ENCODE measurements around the gene TBATA. TPM values are rescaled to one million over a fixed set of nuclear protein-coding genes. Genes with fewer than 3 reads are reported as not detected.

The TBATA gene
- total RNA-seq, 1 experiment from 2014 or later, result not detected

DNA sequence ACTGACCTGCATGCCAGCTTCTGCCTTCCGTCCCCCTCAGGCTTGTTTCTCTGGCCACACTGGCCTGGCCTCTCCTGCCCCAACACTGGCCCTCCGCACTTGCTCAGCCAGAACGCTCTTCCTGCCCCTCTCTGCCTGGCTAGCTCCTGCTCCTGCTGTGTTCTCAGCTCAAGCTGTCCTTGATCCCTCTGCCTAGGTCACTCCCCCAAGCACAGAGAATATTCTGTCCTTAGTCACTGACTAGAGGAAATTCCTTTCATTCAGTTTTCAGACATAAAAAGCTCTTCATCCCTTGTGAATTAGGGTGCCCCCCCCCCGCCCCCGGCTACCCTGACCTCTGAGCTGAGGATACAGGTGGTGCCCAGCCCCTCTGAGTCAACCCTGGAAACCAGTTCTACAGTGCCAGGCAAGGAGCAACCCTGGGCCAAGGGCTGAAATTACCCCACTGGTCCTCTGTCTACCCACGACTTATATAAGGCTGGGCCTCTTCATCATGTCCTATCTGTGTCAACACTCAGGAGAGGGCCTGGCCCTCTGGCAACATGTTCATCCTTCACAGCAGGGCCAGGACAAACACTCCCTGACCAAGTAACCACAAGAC is 23.9 kb upstream of the TBATA start:
- DNase-seq (ENCODE audit: low read depth), result no peak

DNA sequence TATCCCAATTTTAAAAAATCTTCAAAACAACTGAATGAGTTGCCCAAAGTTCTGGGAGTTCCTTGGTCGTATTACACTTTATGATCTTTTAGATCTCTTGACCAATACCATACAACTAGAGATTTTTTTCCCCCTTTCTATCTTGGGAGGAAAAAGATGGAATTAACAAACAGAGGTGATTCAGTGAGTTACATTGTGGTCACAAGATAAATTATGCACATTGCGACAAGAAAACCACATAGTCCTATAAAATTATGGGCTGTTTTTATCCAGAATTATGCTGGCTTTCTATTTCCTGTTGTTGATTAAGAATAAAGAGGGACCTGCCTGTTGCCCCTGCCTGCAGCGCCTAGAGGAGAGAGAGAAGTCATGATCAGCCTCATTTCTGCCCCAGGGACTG is 22.4 kb upstream of the TBATA start:
- DNase-seq (ENCODE audit: low read depth), result no peak

DNA sequence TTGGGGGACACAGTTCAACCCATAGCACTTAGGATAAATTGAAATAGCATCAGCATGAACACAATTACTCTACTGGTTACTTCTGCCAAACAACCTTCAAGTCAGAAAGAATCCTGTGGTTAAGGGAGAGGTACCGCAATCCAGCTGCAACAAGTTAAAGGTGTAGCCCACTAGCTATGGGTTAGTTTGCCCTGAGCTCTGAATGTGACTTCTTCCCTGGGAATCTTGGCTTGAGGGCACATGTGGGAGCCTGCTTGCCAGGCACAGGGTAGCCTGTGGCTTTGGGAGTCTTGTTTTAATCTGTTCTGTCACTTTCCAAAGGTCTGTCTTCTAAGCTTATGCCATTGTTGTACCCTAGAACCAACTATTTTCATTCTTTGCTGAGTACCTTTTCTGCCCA is 21.7 kb upstream of the TBATA start:
- DNase-seq (ENCODE audit: low read depth), result no peak

DNA sequence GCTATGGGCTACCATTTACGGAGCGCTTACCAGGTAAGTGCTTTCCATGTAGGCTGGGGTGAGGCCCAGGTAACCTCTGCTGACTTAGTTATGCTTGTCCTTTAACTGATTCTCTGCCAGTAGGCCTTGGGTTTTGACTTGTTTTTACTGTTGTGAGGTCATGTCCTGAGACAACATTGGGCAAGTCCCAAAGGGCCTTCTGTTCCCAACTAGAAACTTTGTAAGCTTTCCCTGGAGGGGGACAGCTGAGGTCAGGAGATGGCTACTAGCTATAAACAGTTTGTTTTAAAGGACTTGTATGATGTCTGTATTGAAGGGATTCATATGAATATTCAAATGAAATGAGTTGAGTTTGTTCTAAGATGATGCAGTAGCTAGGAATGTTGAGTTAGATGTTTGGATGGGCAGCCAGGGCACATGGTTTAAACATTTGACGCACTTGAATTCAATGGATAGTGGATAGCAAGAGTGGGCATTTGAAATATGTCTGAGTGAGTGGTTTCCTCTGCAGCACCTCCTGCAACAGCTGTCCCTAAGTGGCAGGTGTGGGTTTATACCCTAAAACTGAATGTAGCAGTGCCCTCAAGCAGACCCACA is 20.5 kb upstream of the TBATA start:
- no peak for DNase-seq (ENCODE audit: low read depth)

DNA sequence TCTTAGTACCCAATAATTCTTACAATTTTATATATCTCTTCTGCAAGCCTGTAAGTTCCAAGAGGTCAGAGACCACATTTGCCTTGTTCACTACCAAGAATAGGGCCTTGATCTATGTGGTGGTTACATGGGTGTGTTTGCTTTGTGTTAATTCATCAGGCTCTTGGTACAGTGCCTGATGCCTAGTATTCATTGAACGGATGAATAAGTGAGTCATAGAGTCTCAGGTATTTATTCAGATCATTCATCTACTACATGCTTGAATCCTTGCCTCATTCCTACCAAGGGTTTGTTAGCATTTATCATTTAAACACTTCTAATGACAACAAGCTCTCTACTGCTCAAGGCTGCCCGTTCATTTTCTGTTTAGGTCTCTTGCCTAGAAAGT is 19.2 kb upstream of the TBATA start:
- DNase-seq (ENCODE audit: low read depth), result no peak

DNA sequence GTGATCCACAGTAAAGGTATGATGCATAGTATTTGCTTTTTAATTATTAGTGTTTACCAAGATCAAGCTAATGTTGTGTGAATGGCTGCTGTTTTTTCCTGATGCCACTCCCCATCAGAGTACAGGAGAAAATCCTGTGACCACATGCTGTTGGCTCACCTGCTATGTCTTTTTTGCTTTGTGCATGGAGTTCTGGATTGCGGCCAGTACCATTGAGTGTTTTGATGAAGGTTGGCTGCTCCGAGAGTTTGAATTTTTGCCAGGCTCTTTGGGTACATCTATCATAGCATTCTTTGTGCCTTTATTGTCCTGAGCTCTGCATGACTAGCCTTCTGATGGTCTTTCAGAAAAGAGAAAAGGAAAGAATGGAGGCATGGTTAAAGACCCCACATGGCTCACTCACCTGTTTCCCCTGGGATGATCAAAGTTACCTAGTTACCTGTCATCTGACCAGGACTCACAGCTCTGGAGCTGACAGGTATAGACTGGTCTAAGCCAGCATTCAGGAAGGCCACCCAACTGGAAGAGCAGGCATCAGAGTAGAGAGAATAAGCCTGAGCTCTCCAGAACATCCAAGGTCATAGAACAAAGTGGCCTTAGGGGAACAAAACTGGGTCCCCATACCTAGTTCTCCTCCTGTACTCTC is 18.7 kb upstream of the TBATA start:
- no peak for DNase-seq (ENCODE audit: low read depth)

DNA sequence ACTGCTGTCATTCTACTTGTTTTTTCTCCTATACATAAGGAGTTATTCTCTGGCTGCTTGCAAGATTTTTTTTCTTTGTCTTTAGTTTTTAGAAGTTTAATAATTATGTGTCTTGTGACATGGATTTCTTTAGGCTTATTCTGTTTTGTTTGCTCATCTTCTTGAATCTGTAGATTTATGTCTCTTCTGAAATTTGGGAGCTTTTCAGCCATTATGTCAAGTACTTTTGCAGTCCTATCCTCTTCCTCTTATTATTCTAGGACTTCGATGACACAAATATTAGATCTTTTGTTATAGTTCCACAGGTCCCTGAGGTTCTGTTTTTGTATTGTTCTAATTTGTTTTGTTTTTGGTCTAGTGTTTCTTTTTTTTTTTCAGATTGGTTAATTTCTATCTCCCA is 16.7 kb upstream of the TBATA start:
- no peak for DNase-seq (ENCODE audit: low read depth)

DNA sequence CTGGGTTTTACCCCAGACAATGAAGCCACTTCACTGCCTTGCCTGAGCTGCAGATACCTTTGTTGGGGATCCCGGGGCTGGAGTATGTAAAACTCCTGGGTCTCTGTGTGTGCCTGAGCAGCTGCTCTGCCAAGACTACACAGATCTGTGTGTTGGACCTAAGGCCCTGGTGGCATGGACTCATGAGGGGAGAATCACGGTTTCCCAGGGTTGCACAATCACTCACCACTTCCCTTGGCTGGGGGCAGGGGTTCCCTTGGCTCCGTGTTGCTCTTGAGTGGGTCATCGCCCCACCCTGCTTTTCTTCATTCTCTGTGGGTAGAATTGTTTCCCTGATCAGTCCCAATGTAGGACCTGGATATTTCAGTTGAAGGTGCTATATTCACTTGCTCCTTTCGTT is 13.9 kb upstream of the TBATA start:
- DNase-seq (ENCODE audit: low read depth), result peak; percentile 18

DNA sequence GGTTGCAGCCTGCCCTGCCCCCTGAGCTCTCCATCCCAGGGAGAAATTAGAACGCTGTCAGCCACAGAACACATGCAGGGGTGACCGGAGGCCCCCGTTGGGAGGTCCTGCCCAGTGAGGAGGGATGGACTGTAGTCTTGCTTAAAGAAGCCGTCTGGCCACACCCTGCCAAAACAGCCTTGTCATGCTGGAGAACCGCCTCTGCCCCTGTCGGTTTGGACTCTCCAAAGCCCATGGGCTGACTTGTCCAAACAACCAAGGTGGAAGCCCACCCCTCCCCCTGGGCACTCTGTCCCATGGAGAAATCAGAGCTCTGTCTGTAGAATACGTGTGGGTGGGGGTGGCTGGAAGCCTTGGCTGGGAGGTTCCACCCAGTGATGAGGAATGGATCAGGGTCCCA is 12.7 kb upstream of the TBATA start:
- DNase-seq (ENCODE audit: low read depth), result no peak

DNA sequence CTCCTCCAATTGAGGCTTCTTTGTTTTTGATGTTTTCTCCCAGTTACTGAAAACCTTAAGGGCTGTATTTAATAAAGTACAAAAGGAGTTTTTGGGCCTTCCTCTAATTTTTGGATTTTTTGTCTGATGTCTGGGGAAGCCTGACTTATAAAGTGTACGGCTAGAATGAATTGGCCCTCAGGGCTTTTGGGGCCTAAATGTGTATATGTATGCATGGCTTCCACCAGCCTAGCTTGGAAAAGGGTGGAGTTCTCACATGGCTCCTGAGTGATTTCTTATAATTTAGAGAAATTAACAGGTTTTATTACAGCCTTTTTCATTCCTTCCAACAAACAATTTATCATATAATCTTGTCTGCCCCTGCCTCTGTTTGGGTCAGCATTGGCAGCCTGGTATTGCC is 10.4 kb upstream of the TBATA start:
- no peak for DNase-seq (ENCODE audit: low read depth)

DNA sequence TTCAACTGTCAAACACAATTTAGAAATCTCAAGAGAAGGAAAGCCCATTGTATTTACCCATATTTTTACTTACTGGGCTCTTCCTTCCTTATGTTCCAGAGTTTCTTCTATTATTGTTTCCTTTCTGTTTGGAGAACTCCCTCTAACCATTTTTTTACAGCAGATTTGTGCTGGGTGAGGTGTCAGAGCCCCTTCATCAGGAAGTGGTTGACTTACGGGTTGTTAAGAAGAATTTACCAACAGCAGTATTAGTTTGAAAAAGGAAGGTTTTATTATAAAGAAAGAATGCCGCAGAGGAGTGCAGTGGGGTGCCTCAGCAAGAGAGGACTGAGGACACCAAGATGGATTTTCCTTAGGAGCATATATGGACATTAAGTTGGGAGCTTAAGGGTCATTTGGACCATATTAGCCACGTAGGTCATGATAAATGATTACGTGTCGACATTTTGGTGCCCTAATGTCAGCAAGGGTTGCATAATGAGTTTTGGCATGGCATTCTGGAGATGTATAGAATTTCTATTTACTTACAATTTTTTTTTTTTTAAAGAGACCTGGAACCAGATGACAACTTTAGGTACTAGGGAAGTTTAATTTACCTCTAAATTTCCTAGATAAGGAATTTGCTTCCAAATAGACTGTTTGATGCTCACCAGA is 6.3 kb upstream of the TBATA start:
- no peak for DNase-seq (ENCODE audit: low read depth)

DNA sequence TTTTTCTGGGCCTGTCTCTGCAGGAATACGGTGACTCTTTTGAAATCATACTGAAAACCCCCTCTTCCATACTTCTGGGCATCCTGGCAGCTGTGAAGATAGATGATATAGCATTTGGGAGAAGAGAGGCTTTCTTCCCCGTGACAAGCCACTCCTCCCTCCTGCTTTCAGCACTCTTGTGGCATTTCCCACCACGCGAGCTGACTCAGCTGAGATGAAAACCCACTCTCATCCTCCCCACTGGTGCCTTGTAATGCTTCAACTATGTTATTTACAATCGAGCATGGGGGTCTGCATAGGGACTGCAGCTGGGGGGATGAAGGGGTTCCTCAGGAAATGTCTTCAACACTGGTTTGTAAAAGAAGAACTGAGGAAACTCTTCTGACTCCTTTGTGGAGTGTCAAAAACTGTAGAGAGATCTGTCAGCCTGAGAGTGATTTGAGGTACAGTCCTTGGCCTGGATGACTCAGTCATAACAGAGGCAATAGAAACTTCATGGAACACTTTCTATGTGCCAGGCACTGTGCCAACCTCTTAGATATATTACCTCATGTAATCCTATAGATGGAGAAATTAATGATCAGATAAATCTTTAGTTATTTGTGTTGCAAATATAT is 1.7 kb upstream of the TBATA start:
- peak; percentile 68 for DNase-seq (ENCODE audit: low read depth)

DNA sequence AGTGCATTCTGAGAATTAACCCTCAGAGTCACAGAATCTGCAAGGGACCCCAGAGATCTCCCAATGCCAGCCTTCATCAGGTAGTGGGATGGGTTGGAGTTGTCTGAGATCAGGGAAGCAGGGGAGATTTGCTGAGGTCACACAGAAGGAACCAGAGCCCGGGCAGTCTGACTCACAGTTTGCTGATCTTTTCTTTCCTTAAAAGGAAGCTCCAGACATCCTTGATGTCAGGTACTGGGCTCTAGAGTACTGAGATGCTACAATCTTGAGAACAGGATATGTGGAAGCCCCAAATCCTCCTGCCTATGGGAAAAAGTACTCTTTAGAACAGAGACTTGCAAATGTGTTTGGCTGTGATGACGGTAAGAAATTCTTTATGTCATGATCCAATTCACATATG is 706 bp downstream of the TBATA start:
- DNase-seq (ENCODE audit: low read depth), result peak; percentile 33

DNA sequence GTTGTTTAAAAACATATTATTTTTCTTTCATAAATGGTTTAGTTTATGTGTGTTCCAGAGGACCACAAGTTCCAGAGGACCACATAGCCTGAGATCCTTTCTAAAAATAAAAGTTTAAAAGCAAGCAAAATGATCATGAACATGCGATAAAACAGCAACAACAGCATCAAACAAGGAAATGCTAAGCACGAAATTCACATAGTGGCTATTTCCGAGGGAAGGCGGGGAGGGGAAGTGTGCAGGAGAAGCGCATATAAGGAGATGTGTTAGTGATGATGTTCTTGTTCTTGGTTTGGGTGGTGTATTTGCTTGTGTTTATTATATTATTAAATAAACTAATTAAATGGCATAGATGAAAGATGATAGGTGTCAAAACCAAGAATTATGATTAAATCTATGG is 1.2 kb downstream of the TBATA start:
- DNase-seq (ENCODE audit: low read depth), result no peak

DNA sequence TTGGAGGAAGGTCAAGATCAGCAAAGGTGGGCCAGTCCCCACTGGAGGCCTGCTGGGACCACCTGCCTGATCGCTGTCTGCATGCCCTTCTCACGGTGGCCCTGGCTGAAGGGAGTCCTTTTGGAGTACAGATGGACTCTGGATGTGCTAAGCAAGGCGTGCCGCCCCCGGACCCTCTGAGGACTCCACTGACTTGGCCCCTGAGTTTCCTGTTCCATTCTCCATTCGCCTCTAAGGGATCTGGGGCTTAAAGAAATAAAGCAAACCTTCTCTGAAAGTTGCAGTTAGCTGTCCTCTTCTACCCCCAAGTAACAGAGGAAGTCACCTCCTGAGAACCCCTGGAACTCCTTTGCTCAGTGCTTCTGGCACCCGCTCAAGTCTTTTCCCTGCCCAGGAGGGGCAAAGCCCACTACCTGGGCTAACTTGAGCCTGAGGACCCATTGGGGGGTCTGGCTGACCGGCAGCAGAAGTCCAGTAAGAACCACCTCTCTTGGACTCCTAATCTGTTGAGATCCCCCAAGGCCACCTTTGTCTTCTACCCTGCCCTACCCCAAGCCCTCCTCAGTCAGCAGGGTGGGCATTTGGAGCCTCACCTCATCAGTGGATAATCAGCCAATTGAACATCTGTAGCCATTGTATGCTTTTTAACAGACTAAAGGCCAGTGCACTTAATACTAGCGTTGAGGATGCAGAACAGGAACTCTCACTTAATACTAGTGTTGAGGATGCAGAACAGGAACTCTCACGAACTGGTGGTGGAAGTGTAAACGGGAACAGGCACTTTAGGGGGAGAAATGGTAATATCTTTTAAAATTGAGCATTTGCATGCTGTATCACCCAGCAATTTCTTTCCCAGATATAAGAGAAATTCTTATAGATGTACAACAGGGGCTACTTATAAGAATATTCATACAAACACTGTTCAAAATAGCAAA is 2.2 kb downstream of the TBATA start:
- DNase-seq (ENCODE audit: low read depth), result no peak

DNA sequence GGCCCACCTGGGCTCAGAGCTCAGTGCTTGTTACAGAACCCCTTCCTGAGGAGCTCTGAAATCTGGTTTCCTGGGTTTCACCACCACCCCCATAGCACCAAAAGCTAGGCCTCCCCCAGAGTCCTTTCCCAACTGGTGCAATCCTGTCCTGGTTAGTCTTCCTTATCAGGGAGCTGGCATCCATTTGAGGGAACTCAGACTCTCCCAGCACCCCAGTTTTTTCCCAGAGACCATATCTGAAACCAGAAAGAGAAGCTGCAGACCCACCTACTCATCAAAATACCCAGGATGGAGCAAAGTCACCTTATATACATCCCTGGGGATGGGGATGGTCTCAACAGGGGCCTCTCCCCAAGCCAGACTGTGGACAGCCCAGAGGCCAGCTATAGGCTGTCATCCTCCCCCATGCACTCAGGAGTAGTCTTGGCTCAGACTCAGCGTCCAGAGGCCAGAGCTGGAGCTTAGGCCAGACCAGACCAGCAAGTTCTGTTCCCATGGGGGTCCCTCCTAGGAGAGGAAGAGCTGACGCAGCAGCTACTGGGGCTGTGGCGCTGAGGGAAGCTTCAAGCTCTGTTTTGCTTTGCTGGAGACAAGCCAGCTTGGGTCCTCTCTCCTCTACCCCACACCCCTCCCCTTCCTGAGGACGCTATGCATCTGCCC is 3.0 kb downstream of the TBATA start:
- no peak for DNase-seq (ENCODE audit: low read depth)

DNA sequence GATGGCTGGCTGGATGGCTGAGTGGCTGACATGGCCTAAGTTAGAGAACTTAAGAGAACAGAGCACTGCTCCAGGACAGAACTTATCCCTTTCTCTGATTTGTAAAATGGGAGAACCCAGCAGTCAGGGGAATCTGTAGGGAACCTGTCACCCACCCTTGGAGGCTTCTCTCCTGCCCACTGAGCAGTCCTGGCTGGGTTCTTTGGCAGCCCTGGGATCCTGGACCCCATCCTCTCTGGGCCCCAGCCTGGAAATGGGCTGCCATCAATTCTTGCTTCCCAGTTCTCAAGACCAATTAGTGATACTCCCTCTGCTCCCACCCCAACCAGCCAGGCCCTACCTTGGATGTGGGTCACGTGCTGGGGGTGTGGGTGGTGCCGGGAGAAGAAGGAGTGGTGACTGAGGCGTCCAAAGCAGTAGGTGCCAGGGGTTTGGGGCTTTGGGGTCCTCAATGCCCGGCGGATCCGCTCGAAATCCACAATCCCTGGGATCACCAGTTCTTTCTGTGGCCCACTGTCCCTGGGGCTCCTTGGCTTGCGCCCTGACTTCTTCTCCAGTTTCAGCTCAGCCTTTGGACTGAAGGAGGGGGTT is 3.6 kb downstream of the TBATA start:
- DNase-seq (ENCODE audit: low read depth), result no peak

DNA sequence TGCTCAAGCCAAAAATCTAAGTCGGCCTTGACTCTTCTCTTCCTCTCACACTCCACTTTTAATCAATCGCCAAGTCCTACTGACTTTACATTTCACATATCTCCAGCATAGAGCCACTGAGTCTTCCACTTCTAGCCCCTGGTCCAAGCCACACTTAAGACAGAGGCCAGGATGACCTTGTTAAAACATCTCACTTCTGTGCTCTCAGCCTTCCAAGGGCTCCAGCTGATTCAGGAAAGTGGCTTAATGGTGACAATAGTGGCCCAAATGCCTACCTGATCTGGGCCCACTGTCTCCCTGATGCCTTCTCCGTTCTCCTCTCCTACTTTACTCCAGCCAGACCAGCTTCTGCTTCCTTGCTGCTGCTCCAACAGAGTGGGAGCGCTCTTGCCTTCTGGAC is 4.4 kb downstream of the TBATA start:
- DNase-seq (ENCODE audit: low read depth), result no peak

DNA sequence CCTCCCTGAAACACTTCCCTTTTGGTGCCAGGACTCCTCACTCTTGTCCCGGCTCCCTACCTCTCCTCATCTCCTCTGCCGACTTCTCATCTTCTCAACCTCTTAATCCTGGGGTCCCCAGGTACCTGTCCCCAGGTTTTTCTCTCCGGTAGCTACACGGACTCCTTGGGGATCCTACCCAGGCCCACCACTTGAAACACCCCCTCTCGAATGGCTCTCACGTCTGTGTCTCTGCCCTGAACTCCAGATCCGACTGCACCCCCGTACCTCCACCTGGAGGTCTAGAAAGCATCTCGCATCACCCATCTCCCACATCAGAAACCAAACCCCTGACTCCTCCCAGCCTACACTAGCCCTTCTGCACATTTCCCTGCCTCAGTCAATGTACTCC is 4.8 kb downstream of the TBATA start:
- DNase-seq (ENCODE audit: low read depth), result no peak

DNA sequence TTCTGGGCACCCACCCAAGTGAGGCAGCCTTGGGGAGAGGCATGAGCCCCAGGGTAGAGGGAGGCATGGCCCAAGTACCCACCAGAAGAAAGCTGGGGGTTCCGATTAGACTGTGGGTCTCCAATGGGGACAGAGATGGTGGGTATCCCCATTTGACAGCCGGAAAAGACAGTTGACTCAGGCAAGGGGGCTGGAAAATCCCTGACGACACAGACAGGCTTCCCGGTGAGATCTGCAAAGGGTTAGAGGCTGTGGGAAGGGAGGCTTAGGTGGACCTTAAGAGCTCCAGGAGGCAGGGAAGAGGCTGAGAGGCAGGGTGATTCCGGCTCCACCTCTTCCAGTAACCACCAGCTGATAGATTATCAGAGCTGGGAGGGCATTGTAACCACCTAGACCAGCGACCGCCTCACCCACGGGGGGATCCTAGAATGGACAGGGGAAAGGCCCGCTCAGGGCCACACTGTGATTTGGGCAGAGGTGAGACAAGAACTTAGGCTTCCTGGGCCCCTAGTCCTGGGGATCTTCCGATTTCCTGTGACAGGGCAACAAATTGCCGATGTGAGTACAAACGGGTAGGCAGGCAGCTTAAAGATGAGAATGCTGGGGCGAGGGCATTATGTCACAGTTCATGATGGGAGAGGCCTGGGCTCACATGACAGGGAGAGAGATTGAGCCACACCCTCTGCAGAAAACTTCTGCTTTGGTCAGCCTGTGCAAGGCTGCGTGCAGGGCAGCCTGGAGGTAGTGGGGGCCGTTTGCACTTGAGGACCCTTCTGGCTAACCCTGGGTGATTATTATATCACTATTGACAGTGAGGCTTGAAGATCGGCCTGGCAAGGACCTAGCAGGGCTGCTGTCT is 5.4 kb downstream of the TBATA start:
- no peak for DNase-seq (ENCODE audit: low read depth)
